ENCODE data around the gene MYD88. TPM values are rescaled to one million over a fixed set of nuclear protein-coding genes. Genes with fewer than 3 reads are reported as not detected.
"Not testable (repeated sequence)": the region's sequence is repeated elsewhere in the genome, so short reads cannot be mapped to it uniquely, and the experiment has no call there.

Gene MYD88
- total RNA-seq, 1 experiment from 2014 or later = 17.7 TPM

- intact Hi-C loops (cut with micrococcal nuclease) = loop anchor here (10.0 kb wide), 2 partner anchors 321 to 1251 kb away; partner anchors contain the start of genes ACVR2B and SLC25A38
- Histone ChIP-seq H3K9me2 (replicated peaks; ENCODE audit: low read length) (no peaks in the 10 kb centered on the region), H3F3A (ENCODE audit: low read length, unreplicated experiment) (peaks cover 4% of the 10 kb centered on the region), H3K27ac (ENCODE audit: low read length) (peak overlapping the region; percentile 95), H3K4me3 (ENCODE audit: low read length) (peak overlapping the region; percentile 93), H3K36me3 (ENCODE audit: low read depth, low read length) (peaks cover 44% of the 10 kb centered on the region), H3K9me3 (ENCODE audit: low read length) (no peaks in the 10 kb centered on the region), H2AFZ (ENCODE audit: low read length) (no peak overlapping the region), H4K20me1 (ENCODE audit: low read length) (no peaks in the 10 kb centered on the region), H3K9ac (ENCODE audit: low read length) (peak overlapping the region; percentile 52), H3K4me2 (ENCODE audit: low read length) (peak overlapping the region; percentile 81), H3K79me2 (ENCODE audit: low read length) (peaks cover 71% of the 10 kb centered on the region), H3K4me1 (ENCODE audit: insufficient read depth, low read length) (peaks cover 49% of the 10 kb centered on the region), H3K27me3 (ENCODE audit: low read length) (no peaks in the 10 kb centered on the region)
- ChIA-PET CTCF (interaction anchor here (1.1 kb wide), 2 partner anchors 9 to 114 kb away, joined by 3 read pairs; no protein-coding TSS in a partner anchor), POLR2A (ENCODE audit: unreplicated experiment) (interaction anchor here (0.6 kb wide), 1 partner anchor 56 kb away, joined by 3 read pairs; no protein-coding TSS in a partner anchor)
- ATAC-seq = peak; percentile 33
- no peak for TF ChIP-seq CTCF (conservative IDR thresholded peaks at IDR 0.05; ENCODE audit: low read depth, low read length)
- TF ChIP-seq EZH2 (IDR thresholded peaks at IDR 0.05; ENCODE audit: low read length, unreplicated experiment) = no peak
- no peak for TF ChIP-seq EZH2phosphoT487 (IDR thresholded peaks at IDR 0.05; ENCODE audit: borderline replicate concordance, low read length)
- no TSS peak for BruUV-seq (replicated peaks)
- DNase-seq = peak; percentile 99
These were observed 4.7 kb upstream of the MYD88 start for GRCh38 chr3:38133557-38134405.

- intact Hi-C loops (cut with micrococcal nuclease) = loop anchor here (10.0 kb wide), 2 partner anchors 320 to 1250 kb away; partner anchors contain the start of genes ACVR2B and SLC25A38
- H3F3A ChIP-seq (ENCODE audit: low read length, unreplicated experiment); H3K9me3 ChIP-seq (ENCODE audit: low read length); H2AFZ ChIP-seq (ENCODE audit: low read length); ATAC-seq; H3K9me2 ChIP-seq (replicated peaks; ENCODE audit: low read length); BruUV-seq (replicated peaks); POLR2A ChIA-PET (ENCODE audit: unreplicated experiment); H4K20me1 ChIP-seq (ENCODE audit: low read length); DNase-seq; H3K27me3 ChIP-seq (ENCODE audit: low read length): not testable (repeated sequence)
- CTCF ChIA-PET = interaction anchor here (1.1 kb wide), 1 partner anchor 113 kb away, joined by 3 read pairs; no protein-coding TSS in a partner anchor
- Histone ChIP-seq H3K9ac (ENCODE audit: low read length) (peak overlapping the region; percentile 28), H3K27ac (ENCODE audit: low read length) (peak overlapping the region; percentile 95), H3K79me2 (ENCODE audit: low read length) (peaks cover 77% of the 10 kb centered on the region), H3K36me3 (ENCODE audit: low read depth, low read length) (peaks cover 36% of the 10 kb centered on the region), H3K4me1 (ENCODE audit: insufficient read depth, low read length) (peaks cover 56% of the 10 kb centered on the region), H3K4me3 (ENCODE audit: low read length) (peak overlapping the region; percentile 93), H3K4me2 (ENCODE audit: low read length) (peak overlapping the region; percentile 81)
These were observed 3.8 kb upstream of the MYD88 start for GRCh38 chr3:38134517-38135143.

GRCh38 chr3:38135621-38136277 lies 2.7 kb upstream of the MYD88 start:
- H3K27me3 ChIP-seq (ENCODE audit: low read length); H3K9me2 ChIP-seq (replicated peaks; ENCODE audit: low read length); H2AFZ ChIP-seq (ENCODE audit: low read length); POLR2A ChIA-PET (ENCODE audit: unreplicated experiment); DNase-seq; CTCF ChIA-PET; H4K20me1 ChIP-seq (ENCODE audit: low read length); ATAC-seq; H3F3A ChIP-seq (ENCODE audit: low read length, unreplicated experiment); H3K9me3 ChIP-seq (ENCODE audit: low read length): not testable (repeated sequence)
- peak overlapping the region; percentile 86 for H3K9ac ChIP-seq (ENCODE audit: low read length)
- H3K27ac ChIP-seq (ENCODE audit: low read length) = peak overlapping the region; percentile 95; the same call in 1 of the 2 replicates
- peaks cover 67% of the 10 kb centered on the region for H3K4me1 ChIP-seq (ENCODE audit: insufficient read depth, low read length)
- TSS peak; percentile 45 for BruUV-seq (replicated peaks)
- H3K79me2 ChIP-seq (ENCODE audit: low read length) = peaks cover 80% of the 10 kb centered on the region
- peaks cover 27% of the 10 kb centered on the region for H3K36me3 ChIP-seq (ENCODE audit: low read depth, low read length)
- H3K4me2 ChIP-seq (ENCODE audit: low read length) = peak overlapping the region; percentile 81
- intact Hi-C loops (cut with micrococcal nuclease) = loop anchor here (10.0 kb wide), 2 partner anchors 319 to 1249 kb away; partner anchors contain the start of genes ACVR2B and SLC25A38
- H3K4me3 ChIP-seq (ENCODE audit: low read length) = peak overlapping the region; percentile 93

Data from PC-3 (cell line).